ENCODE measurements around the gene KAT14.
"Not testable (repeated sequence)": the region's sequence is repeated elsewhere in the genome, so short reads cannot be mapped to it uniquely, and the experiment has no call there.

Gene KAT14

GRCh38 chr20:18213002-18213401 is 75.3 kb downstream of the KAT14 start:
- no peak overlapping the region for H3K4me3 ChIP-seq (ENCODE audit: low read depth, low read length)
- DNase-seq (ENCODE audit: low read depth, low spot score), result no peak
- no peak for TF ChIP-seq CTCF (IDR thresholded peaks at IDR 0.05; ENCODE audit: low read depth, low read length)
- in situ Hi-C loops (cut with HindIII; ENCODE audit: low sequenced_read_pairs), result no loop called here

GRCh38 chr20:18215566-18215965 is 77.9 kb downstream of the KAT14 start:
- no peak for TF ChIP-seq CTCF (IDR thresholded peaks at IDR 0.05; ENCODE audit: low read depth, low read length)
- no peak for DNase-seq (ENCODE audit: low read depth, low spot score)
- no peak overlapping the region for H3K4me3 ChIP-seq (ENCODE audit: low read depth, low read length)
- in situ Hi-C loops (cut with HindIII; ENCODE audit: low sequenced_read_pairs), result no loop called here

- H3K4me3 ChIP-seq (ENCODE audit: low read depth, low read length), result no peak overlapping the region
- TF ChIP-seq CTCF (IDR thresholded peaks at IDR 0.05; ENCODE audit: low read depth, low read length), result no peak
- in situ Hi-C loops (cut with HindIII; ENCODE audit: low sequenced_read_pairs), result no loop called here
- DNase-seq (ENCODE audit: low read depth, low spot score), result no peak
These were observed 80.6 kb downstream of the KAT14 start for GRCh38 chr20:18218280-18218679.

GRCh38 chr20:18223409-18223808 is 85.7 kb downstream of the KAT14 start:
- in situ Hi-C loops (cut with HindIII; ENCODE audit: low sequenced_read_pairs), result no loop called here
- no peak overlapping the region for H3K4me3 ChIP-seq (ENCODE audit: low read depth, low read length)
- DNase-seq (ENCODE audit: low read depth, low spot score), result no peak
- no peak for TF ChIP-seq CTCF (IDR thresholded peaks at IDR 0.05; ENCODE audit: low read depth, low read length)

GRCh38 chr20:18224968-18225568 is 87.4 kb downstream of the KAT14 start:
- DNase-seq (ENCODE audit: low read depth, low spot score), result peak; percentile 71
- in situ Hi-C loops (cut with HindIII; ENCODE audit: low sequenced_read_pairs), result no loop called here
- TF ChIP-seq CTCF (IDR thresholded peaks at IDR 0.05; ENCODE audit: low read depth, low read length), result no peak
- no peak overlapping the region for H3K4me3 ChIP-seq (ENCODE audit: low read depth, low read length)

- no peak for DNase-seq (ENCODE audit: low read depth, low spot score)
- no peak for TF ChIP-seq CTCF (IDR thresholded peaks at IDR 0.05; ENCODE audit: low read depth, low read length)
- H3K4me3 ChIP-seq (ENCODE audit: low read depth, low read length), result no peak overlapping the region
- in situ Hi-C loops (cut with HindIII; ENCODE audit: low sequenced_read_pairs), result no loop called here
These were observed 88.0 kb downstream of the KAT14 start for GRCh38 chr20:18225632-18226031.

- DNase-seq (ENCODE audit: low read depth, low spot score); H3K4me3 ChIP-seq (ENCODE audit: low read depth, low read length); in situ Hi-C loops (cut with HindIII; ENCODE audit: low sequenced_read_pairs): not testable (repeated sequence)
These were observed 89.1 kb downstream of the KAT14 start for GRCh38 chr20:18226741-18227140.
